Measurements from ENCODE around the gene EFNA3.

DNA sequence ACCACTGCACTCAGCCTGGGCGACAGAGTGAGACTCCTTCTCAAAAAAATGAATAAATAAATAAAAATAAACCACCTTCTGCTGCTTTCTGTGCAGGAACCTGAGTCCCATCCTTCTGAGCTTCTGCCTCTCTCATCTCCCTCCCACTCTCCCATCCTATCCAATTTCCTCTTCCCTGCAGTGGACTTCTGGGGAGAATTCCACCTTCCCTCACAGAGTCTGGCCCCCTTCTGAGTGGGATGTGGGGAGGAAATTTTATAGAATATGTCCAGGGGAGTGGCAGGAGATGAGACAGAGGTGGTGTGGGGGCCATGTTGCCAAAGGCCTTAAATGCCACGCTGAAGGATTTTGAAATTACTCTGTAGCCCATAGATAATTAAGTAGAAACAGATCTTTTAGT is 43.7 kb downstream of the EFNA3 start:
- TF ChIP-seq CTCF (IDR thresholded peaks at IDR 0.05; ENCODE audit: poor library complexity, severe bottlenecking): no peak
- TF ChIP-seq TAF1 (IDR thresholded peaks at IDR 0.05; ENCODE audit: low read depth): no peak
- TF ChIP-seq POLR2AphosphoS5 (IDR thresholded peaks at IDR 0.05): no peak
- TF ChIP-seq EP300 (conservative IDR thresholded peaks at IDR 0.05; ENCODE audit: poor library complexity, severe bottlenecking): no peak
- no peak for TF ChIP-seq EZH2 (IDR thresholded peaks at IDR 0.05; ENCODE audit: borderline replicate concordance, insufficient read depth, low read length, poor library complexity, severe bottlenecking)
- no peak for TF ChIP-seq RAD21 (conservative IDR thresholded peaks at IDR 0.05)
- TF ChIP-seq SMC3 (conservative IDR thresholded peaks at IDR 0.05; ENCODE audit: poor library complexity): no peak

Measured in neural cell (in vitro differentiated cells).